ENCODE measurements around the gene CRIP3.

Gene CRIP3

DNA sequence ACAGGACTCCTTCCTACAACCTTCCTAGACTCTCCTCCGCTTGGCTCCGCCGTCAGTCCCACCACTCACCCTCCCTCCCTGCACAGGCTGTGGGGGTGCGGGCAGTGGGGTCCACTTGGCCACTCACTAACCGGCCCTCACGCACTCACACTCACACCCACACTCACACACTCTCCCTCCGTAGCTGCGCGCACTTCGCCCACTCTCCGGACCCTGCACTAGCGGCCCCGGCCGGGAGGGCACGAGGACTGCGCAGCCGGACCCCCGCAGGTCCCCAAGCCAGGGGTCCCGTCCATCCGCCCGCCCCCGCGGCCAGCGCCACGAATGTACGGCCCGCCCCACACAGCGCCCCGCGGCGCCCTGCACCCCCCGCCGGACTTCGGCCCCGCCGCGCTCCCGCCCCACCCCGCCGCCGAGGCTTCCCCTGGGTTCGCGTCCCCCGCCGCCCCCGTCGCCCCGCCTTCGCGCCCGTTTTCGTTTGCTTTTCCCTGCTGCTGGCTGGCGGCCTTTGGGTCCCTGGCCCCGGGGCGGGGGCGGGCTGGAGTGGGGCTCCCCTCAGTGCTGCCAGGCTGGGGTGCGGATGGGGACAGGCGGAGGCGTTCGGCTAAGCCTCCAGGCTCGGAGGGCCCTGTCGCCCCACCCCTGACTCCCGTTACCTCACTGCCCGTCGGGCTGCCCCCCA lies 33.6 kb downstream of the CRIP3 start:
- H3K4me3 ChIP-seq (ENCODE audit: low read depth, low read length) = peak overlapping the region; percentile 37

DNA sequence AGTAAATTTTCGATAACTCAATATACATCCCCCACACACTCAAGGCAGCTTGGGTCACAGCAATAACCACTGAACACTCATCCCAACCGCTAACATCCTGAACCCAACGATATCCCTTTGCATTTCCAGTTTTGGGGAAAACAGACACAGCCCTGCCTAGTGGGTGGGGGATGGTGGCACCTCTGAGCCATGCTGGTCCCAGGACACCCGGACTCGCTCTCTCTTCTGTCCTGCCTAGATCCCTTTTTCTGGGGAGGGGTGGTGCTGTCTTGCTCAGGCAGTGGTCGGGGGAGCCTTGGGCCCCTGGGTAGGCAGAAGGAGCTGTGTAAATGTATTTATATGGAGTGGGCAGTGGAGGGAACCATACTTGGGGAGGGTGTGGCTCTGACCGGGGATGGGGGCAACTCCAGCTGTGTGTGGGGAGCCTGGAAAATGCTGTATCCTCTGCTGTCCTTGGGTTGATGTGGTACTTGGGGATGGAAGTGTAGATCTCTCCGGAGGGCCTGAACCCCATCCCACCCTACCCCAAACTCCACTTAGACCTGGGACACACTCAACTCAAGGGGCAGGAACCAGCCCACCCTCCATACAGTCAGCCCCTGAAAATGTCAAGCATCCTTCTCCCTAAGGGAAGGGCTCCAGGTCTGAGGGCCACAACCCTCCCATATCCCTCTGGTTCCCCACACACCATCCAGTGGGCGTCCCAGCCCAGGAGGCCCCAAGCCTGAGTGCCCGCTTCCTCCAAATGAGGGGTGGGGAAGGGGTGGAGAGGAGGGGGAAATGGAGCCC lies 34.3 kb downstream of the CRIP3 start:
- H3K4me3 ChIP-seq (ENCODE audit: low read depth, low read length) = no peak overlapping the region

DNA sequence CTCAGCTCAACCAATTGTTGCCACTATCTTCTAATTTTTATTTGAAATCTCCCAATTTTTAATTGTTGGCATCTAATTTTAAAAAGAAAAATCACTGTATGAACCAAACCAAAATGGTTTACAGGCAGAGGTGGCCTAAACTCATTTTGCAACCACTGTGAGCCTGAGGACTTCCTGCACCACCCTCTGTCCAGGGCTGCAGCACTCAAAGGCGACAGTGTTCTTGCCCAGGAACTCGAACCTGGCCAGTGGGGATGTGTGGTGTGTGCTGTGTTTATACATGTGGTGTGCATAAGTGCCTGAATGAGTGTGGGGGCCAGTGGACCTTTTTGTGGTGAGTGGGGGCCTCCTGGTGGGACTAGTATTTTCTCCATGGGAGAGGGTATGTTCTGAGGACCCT lies 34.9 kb downstream of the CRIP3 start:
- H3K4me3 ChIP-seq (ENCODE audit: low read depth, low read length) = no peak overlapping the region

DNA sequence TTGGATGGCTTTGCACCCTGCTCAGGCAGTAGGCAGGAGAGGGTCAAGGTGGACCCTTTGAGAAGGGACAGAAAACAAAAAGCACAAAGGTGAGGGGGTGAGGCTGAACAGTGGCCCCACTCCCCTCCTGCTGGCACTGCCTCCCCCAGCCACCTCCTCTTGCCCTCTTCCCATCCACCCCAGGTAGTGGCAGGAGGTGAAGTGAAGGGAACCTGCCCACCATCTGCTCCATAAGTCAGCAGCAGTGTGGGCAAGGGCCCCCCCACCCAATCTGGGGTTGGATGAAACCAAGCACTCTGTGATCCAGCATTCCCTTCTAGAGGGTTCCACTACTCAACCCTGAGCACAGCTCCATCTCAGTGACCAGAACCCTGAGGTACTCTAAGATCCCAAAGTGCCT lies 36.7 kb downstream of the CRIP3 start:
- H3K4me3 ChIP-seq (ENCODE audit: low read depth, low read length) = no peak overlapping the region

DNA sequence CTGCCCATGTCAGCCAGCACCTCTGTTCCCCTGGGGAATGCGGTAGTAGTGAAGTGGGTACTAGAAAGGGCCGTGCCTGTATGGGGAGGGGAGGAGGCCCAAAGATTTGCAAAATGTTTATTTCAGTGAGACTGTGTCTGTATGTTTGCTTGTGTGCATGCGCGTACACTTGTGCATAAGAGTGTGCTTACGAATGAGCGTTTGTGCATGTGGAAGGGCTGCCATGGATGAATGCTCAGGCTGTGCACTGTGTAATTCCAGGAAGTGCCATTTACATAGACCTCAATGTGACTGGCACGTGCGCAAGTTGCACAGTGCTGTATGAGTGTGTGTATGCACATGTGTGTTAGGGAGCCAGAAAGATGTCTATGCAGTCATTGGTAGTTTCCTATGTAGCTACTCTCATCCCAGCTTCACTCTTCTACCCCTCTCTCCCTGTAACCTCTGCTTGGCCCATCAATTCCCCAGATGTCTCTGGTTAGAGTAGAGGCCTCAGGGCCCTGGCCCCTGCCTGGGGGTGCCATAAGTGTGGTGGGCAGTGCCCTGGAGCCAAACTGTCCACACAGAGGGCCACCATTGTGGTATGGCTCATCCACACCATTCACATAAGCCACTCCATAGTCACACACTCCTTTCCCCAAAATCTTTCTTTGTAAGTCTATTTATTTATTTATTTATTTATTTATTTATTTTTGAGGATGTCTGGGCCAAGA lies 37.4 kb downstream of the CRIP3 start:
- no peak overlapping the region for H3K4me3 ChIP-seq (ENCODE audit: low read depth, low read length)

DNA sequence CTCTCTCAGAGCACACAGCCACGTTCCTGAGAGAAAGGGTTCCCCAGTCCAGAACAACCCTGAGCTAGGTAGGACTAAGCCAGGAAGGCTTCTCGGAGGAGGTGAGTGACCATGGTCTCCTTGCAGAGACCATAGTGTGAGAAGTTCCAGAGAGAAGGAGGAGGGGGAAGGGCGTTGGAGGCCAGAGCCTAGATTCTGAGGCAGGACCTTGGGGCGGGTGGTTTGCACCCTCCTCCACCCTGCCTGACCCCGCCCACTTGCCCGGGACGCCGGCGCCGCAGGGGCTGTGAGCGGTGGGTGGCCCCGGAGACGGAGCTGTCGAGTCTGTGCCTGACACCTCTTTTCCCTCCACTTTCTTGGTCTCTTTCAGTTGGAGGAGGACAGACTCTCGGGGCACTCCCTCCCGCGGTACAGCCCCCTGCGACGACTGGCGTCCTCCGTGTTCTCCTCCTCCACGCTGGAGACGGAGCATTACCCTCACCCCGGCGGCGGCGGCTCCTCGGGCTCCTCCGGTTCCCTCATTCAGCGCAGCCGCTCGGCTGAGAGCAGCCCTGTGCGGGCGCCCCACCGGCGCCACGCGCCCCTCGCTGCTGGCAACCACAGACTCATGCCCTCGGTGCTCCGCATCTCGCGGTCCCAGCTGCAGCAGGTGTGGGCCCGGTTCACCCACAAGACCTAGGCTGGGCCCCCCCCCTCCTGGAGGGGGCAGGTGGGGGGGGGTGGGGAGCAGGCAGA lies 39.2 kb downstream of the CRIP3 start:
- no peak overlapping the region for H3K4me3 ChIP-seq (ENCODE audit: low read depth, low read length)

DNA sequence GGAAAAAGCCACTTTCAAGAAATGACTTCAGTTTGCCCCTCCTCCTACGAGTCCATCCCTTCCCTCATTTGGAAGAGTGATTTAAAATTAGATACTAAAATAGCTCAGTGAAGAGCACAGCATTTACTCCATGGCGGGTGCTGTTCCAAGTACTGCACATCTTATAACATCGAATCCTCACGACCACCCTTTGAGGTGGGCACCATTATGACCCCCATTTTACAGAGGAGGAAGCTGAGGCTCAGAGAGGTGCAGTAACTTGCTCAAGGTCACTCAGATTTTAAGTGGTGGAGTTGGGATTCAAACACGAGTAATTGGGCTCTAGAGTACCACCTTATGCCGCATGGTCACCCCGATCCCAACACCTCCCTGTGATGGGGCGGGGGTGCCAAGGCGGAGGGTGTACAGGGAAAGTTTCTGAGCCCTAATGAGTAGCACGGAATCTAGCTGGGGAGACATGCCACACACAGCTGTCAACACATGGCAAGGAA lies 39.8 kb downstream of the CRIP3 start:
- H3K4me3 ChIP-seq (ENCODE audit: low read depth, low read length) = no peak overlapping the region

DNA sequence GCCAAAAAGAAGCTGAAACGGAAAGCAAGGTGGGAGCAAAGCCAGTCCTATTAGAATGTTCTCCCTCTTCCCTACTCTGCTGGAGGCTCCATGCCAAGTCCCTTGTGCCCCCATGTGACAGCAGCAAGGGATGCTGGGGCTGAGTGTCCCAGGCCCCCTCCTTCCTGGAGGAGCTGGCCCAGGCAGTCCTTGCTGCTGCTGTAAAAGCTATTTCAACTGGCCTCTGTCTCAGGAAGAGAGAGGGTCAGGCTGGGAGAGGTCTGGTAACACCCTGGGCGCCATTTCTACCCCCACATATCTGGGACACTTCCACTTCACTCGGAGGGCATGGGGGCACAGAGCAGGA lies 40.3 kb downstream of the CRIP3 start:
- no peak overlapping the region for H3K4me3 ChIP-seq (ENCODE audit: low read depth, low read length)

DNA sequence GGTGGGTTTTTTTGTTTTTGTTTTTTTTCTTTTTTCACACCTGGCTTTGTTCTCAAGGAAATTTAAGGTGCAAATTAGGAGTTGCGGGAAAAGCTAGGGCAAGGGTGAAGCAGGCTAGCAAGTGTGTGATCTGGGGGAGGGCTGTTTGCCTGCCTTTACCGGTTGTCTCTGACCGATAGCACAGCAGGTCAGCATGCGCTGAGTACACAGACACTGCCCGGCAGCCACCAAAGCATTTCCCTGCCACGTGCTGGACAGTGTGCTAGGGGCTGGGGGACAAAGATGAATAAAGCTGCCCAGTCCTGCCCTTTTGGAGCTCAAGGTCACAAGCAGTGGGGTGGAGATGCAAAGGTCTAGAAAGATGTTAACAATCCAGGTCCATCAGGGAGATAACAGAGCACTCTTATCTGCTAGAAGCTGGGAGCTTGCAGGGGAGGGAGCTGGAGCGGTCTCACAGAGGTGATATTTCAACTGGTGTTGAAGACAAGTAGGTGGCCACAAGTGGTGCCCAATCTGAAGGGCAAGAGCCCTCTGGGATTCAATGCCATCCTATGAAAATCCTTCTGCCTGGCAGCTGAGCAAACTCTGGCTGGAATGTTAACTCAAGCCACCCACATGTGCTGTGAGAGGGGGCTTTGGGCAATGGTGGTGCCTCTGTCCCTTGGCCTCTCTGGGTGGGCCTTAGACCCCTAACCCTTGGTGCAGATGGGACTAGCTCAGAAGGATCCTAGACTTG lies 40.8 kb downstream of the CRIP3 start:
- H3K4me3 ChIP-seq (ENCODE audit: low read depth, low read length) = no peak overlapping the region

DNA sequence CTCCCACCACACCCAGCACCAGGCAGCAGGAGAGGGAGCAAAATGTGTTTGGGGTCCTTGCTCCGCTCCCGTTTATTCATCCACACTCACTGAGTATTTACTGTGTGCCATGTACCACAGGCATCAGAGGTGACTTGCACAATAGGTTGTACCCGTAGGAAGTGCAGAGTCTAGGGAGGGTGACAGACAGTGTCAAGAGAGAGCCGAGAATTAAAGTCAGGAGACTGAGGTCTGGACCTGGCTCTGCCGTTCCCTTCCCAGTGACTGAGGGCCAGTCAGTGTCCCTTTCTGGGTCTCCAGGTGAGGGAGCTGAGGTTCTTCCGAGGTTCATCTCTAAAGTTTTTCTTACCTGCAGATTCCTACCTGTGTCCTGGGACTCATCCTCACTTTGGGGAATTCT lies 43.1 kb downstream of the CRIP3 start:
- no peak overlapping the region for H3K4me3 ChIP-seq (ENCODE audit: low read depth, low read length)

DNA sequence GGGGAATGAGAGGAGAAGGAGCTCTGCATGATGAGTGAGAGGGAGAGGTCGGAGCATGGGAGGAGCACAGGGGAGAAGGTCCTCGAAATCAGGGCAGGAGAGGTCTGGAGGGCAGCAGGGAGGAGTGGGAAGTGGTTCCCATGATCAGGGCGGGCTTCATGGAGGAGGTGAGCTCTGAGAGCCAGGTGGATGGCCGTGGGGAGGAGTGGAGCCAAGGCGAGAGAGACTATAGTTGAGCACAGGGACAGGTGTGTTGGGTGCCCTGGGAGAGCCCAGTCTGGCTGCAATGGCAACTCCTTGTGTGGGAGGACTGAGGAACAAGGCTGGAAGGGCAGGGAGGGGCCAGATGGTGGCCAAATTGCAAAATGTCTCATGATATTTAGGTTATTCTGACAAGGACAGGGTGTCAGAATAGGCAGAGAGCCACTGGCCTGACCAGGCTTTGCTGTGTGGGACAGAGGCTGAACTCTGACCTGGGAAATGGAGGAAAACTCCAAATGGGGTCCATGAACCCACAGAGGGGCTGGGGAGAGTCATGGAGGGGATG lies 44.0 kb downstream of the CRIP3 start:
- H3K4me3 ChIP-seq (ENCODE audit: low read depth, low read length) = no peak overlapping the region

DNA sequence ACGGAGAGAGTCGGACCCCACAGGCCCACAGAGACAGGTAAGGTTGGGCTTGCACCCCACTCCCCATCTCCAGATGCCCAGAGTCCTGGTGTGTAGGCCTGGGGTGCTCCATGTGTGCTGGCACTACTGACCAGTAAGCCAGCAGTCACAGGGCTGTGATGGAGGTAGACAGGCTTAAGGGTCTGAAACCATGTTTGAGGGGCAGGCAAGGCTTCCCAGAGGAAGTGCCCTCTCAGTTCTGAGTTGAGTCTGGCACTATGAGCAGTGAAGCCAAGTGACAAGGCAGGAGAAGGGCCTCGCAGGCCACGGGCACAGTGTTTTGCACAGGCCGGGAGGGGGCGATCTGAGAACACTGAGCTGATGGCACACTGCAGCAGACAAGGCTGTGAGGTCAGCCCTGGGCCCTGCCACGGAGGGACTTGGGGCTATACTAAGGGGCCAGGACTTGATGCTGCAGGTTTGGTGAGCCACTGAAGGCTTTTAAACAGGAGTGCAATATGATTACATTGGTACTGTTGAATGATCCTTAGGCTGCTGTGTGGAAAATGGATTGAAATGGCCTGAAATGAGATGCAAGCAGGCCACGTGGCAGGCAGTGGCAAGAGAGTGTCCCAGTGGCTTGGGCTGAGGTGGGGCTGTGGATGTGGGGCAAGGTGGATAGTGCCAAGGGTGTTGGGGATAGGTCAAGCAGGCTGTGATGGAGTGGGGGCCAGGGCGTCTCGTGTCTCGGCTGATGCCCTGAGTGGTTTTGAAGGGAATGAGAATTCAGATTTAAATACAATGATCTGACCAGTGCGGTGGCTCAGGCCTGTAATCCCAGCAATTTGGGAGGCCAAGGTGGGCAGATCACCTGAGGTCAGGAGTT lies 45.1 kb downstream of the CRIP3 start:
- H3K4me3 ChIP-seq (ENCODE audit: low read depth, low read length) = no peak overlapping the region

DNA sequence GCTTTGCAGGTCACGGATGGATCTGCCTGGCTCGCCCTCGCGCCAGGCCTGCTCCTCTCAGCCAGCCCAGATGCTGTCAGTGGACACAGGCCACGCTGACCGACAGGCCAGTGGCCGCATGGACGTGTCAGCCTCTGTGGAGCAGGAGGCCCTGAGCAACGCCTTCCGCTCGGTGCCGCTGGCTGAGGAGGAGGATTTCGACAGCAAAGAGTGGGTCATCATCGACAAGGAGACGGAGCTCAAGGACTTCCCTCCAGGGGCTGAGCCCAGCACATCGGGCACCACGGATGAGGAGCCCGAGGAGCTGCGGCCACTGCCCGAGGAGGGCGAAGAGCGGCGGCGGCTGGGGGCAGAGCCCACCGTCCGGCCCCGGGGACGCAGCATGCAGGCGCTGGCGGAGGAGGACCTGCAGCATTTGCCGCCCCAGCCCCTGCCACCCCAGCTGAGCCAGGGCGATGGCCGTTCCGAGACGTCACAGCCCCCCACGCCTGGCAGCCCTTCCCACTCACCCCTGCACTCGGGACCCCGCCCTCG lies 45.8 kb downstream of the CRIP3 start:
- H3K4me3 ChIP-seq (ENCODE audit: low read depth, low read length) = no peak overlapping the region

DNA sequence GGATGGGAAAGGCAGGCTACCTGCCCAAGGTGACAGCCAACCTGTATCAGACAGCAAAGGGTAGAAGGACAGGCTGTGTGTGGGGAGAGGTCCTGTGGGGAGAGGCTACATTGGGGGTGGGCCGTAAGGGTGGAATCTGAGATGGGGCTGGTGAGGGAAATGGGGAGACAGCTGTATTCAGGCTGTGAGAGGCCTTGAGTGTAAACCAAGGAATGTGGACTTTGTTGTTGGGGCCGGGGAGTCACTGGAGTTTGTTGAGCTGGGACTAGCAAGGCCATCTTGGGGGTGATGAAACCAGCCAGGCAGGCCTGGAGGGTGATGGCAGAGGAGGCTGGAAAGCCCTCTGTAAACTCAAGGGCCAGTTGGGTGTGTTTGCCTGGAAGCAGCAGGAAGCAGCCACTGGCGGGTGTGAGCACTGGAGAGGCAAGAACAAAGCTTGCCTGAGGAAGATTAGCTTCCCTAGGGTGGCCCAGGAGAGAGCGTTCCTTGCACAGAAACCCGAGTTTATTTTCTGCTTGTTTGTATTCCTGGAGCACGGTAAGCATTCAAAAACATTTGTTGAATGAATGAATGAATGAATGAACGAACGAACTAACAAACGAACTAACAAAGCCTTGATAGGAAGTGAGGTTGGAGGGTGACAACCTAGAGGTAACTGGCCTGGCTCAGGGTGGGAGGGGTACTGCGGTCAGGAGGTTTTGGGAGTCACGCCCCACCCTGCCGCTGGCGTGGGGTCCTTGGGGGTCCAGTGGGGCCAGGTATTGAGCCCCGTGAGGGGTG lies 46.4 kb downstream of the CRIP3 start:
- H3K4me3 ChIP-seq (ENCODE audit: low read depth, low read length) = no peak overlapping the region

DNA sequence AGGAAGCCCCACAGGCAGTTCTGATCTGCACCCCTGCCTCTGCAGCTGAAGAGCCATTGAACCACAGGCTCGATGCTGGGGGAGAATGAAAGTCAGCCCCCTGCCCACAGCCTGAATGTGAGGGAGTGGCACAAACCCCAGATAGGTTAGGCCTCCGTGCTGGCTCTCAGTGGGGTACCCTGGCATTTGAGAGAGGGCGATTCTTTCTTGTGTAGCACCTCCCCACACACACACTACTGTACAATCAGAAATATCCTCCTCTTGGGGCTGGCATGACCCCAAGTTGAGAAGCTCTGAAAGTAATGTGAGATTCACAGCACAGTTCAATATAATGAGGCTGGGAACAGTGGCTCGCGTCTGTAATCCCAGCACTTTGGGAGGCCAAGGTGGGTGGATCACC lies 47.4 kb downstream of the CRIP3 start:
- H3K4me3 ChIP-seq (ENCODE audit: low read depth, low read length) = no peak overlapping the region

DNA sequence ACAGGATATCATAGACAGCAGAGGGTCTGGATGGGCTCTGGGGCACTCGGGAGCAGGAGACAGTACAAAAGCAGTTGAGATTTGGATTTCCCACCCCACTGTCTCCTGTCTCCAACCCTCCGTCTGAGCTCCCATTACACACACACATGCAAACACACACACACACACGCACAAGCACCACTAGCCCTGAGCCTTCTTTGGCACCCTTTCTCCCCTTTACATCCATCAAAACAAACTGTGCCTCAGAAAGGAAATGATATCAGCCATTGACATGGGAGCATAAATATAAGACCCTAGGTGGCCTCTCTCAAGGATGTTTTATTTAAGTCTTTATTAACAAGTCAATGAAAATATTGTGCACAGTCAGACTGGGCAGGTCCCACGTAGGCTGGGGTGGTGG lies 47.8 kb downstream of the CRIP3 start:
- no peak overlapping the region for H3K4me3 ChIP-seq (ENCODE audit: low read depth, low read length)

DNA sequence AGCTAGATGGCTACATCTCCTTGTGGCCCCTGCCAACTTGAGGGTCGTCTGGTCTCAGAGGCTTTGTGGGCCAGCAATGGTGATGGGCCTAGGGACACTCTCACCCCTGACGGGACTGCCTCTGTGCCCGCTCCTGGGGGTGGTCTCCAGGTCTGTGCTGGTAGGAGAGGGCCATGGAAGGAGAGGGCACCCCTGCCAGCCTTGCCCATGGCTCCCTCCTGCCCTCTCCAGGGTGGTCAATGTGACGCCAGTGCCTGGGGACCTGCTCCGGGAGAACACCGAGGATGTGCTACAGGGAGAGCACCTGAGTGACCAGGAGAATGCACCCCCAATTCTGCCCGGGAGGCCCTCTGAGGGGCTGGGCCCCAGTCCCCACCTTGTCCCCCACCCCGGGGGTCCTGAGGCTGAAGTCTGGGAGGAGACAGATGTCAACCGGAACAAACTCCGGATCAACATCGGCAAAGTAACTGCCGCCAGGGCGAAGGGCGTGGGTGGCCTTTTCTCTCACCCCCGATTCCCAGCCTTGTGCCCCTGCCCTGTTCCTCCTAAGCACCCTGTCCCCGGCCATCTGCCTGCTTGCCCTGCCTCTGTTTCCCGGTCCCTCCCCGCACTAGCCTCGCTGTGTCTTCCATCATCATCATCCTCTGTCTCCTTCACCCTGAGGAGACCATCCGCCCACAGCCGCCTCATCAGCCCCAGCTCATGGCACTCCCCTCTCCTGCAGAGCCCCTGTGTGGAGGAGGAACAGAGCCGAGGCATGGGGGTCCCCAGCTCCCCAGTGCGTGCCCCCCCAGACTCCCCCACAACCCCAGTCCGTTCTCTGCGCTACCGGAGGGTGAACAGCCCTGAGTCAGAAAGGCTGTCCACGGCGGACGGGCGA lies 49.6 kb downstream of the CRIP3 start:
- no peak overlapping the region for H3K4me3 ChIP-seq (ENCODE audit: low read depth, low read length)
